Activated T-helper 1 cell treated with Interleukin-2 at 50 U/mL for 16 hours (primary cell): ENCODE measurements around the gene ARHGAP8.
"Not testable (repeated sequence)": the region's sequence is repeated elsewhere in the genome, so short reads cannot be mapped to it uniquely, and the experiment has no call there.

ENCODE experiments used
- DNase-seq: peaks from one replicate; pipeline ENCODE4 v3.0.0-alpha.2; 2020; ENCODE audit warnings: low read depth

The ARHGAP8 gene

GRCh38 chr22:44739666-44740065 lies 12.7 kb upstream of the ARHGAP8 start:
- not testable (repeated sequence) for DNase-seq

GRCh38 chr22:44740307-44740706 lies 12.1 kb upstream of the ARHGAP8 start:
- DNase-seq: no peak

GRCh38 chr22:44741929-44742328 lies 10.4 kb upstream of the ARHGAP8 start:
- DNase-seq: no peak

- DNase-seq: no peak
Measured at GRCh38 chr22:44743247-44743646, 9.1 kb upstream of the ARHGAP8 start.

GRCh38 chr22:44743804-44744211 lies 8.6 kb upstream of the ARHGAP8 start:
- no peak for DNase-seq

- DNase-seq: no peak
Measured at GRCh38 chr22:44745853-44746789, 6.3 kb upstream of the ARHGAP8 start.

- DNase-seq: not testable (repeated sequence)
Measured at GRCh38 chr22:44747784-44748127, 4.6 kb upstream of the ARHGAP8 start.

GRCh38 chr22:44748524-44748923 lies 3.9 kb upstream of the ARHGAP8 start:
- no peak for DNase-seq

GRCh38 chr22:44750481-44750880 lies 1.9 kb upstream of the ARHGAP8 start:
- no peak for DNase-seq

- DNase-seq: no peak
Measured at GRCh38 chr22:44753189-44754042, 1.0 kb downstream of the ARHGAP8 start.

GRCh38 chr22:44754998-44755397 lies 2.6 kb downstream of the ARHGAP8 start:
- DNase-seq: no peak

GRCh38 chr22:44755417-44755816 lies 3.0 kb downstream of the ARHGAP8 start:
- no peak for DNase-seq

GRCh38 chr22:44755956-44756361 lies 3.6 kb downstream of the ARHGAP8 start:
- DNase-seq: no peak

GRCh38 chr22:44758344-44758973 lies 6.1 kb downstream of the ARHGAP8 start:
- no peak for DNase-seq

- DNase-seq: no peak
Measured at GRCh38 chr22:44759001-44759400, 6.6 kb downstream of the ARHGAP8 start.

- DNase-seq: no peak
Measured at GRCh38 chr22:44759430-44760310, 7.3 kb downstream of the ARHGAP8 start.

GRCh38 chr22:44760476-44760875 lies 8.1 kb downstream of the ARHGAP8 start:
- no peak for DNase-seq

GRCh38 chr22:44761025-44761424 lies 8.7 kb downstream of the ARHGAP8 start:
- DNase-seq: no peak

GRCh38 chr22:44764373-44764772 lies 12.0 kb downstream of the ARHGAP8 start:
- no peak for DNase-seq

- DNase-seq: no peak
Measured at GRCh38 chr22:44764974-44765373, 12.6 kb downstream of the ARHGAP8 start.

GRCh38 chr22:44765571-44766285 lies 13.4 kb downstream of the ARHGAP8 start:
- DNase-seq: no peak
